ENCODE measurements around the gene TFAP2E.
"Not testable (repeated sequence)": the region's sequence is repeated elsewhere in the genome, so short reads cannot be mapped to it uniquely, and the experiment has no call there.

TFAP2E gene

DNA sequence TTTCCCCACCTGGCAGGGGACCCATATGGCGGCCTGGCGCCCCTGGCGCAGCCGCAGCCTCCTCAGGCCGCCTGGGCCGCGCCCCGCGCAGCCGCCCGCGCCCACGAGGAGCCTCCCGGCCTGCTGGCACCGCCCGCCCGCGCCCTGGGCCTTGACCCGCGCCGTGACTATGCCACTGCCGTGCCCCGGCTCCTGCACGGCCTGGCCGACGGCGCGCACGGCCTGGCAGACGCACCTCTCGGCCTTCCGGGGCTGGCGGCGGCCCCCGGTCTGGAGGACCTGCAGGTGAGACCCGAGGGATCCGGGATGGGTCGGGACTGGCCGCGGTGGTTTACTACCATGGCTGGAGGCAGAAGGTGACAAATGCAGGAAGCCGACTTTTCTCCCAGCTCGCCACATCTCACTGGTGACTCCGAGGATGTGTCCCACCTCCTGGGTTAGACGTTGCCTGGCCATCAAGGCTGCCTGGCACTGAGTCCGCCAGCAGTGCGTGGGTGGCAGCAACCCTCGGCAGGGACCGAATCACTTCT is 1.1 kb downstream of the TFAP2E start:
- no peak for DNase-seq (ENCODE audit: low read depth)

DNA sequence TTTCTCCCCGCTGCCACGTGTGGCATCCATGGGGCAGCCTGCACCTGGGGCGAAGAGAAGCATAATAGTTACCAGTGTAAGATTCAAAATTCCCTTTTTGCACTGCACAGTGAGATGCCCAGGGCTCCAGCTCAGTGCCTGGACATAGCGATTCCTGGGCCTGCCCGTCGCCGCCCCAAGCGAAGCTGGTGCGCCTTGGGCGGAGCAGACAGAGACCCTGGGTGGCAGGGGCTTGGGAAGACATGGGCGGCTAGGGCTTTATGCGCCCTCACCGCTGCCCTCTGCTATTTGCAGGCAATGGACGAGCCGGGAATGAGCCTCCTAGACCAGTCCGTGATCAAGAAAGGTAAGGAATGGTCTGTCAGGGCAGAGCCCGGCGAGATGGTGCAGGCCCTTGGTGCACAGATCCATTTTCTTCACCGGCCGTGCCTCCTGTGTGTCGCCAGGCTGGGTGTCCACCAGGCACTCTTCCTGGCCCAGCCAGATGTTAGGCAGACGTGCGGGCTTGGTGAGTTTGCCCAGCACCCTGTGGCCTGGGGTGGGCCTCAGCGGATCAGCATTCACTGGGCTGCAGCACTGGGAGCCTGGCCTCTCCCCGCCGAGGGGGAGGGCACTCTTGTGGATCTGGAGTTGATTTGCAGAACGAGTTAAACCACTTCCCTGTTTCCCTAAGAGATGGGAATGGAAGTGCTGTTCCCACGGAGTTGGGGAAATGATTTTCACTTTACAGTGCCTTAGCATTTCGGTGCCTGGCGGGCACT is 1.7 kb downstream of the TFAP2E start:
- DNase-seq (ENCODE audit: low read depth) = no peak

DNA sequence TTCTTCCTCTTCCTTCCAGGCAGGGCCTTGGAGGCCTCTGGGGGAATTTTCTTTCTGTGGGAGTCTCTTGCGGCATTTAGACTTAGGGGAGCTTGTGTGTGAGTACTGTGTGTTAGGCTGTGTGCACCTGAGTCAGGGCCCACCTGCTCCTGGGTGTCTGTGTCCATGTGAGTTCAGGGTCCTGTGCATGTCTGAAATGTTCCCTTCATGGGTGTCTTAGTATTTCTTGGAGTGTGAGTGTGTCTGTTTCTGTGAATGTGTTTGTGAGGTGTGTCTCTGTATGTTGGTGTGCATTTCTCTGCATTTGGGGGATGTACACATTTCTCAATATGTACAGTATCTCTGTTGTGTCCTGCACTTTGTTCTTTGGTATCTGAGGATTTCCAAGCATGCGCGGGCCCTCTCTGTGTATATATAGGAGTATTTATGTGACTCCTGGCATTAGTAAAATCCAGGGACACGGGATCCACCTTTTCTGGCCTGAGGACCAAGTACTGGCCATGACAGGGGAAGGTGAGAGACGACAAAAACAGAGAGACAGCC is 2.4 kb downstream of the TFAP2E start:
- no peak for DNase-seq (ENCODE audit: low read depth)

DNA sequence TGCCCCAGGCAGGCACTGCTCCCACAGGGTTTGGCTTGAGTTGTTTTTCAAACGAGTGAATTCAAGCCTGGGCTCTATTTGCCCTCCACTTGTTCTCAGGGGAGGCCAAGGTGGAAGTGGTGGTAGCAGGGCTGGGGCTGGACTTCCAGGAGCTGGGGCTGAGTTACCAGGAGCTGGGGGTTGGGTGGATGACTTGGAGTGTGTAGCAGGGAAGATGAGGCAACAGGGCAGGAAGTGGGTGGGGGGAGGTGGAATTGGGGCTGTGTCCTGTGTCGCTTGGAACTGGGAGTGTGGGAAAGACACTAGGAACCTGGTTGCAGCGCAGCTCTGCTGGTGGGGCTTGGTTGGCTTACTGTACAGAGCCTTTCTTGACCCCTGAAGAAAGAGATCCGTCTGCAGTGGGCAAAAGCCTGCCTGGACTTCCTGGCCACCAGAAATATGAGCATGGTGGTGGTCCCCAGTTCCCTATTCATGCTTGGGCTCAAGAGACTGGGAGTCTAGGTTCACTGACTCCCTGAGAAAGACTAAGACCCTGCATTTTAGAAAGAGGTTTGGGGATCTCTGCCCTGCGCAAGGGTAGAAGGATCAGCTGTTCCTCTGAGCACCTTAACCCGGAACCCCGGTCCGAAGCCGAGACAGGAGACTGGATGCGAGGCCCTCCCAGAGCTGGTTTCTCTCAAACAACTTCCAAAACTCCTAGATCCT is 3.1 kb downstream of the TFAP2E start:
- no peak for DNase-seq (ENCODE audit: low read depth)

DNA sequence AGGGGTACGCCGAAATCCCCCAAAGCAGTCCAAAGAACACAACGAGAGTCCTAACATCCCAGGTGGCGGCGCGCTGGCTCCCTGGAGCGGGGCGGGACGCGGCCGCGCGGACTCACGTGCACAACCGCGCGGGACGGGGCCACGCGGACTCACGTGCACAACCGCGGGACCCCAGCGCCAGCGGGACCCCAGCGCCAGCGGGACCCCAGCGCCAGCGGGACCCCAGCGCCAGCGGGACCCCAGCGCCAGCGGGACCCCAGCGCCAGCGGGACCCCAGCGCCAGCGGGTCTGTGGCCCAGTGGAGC is 3.6 kb downstream of the TFAP2E start:
- DNase-seq (ENCODE audit: low read depth) = not testable (repeated sequence)

DNA sequence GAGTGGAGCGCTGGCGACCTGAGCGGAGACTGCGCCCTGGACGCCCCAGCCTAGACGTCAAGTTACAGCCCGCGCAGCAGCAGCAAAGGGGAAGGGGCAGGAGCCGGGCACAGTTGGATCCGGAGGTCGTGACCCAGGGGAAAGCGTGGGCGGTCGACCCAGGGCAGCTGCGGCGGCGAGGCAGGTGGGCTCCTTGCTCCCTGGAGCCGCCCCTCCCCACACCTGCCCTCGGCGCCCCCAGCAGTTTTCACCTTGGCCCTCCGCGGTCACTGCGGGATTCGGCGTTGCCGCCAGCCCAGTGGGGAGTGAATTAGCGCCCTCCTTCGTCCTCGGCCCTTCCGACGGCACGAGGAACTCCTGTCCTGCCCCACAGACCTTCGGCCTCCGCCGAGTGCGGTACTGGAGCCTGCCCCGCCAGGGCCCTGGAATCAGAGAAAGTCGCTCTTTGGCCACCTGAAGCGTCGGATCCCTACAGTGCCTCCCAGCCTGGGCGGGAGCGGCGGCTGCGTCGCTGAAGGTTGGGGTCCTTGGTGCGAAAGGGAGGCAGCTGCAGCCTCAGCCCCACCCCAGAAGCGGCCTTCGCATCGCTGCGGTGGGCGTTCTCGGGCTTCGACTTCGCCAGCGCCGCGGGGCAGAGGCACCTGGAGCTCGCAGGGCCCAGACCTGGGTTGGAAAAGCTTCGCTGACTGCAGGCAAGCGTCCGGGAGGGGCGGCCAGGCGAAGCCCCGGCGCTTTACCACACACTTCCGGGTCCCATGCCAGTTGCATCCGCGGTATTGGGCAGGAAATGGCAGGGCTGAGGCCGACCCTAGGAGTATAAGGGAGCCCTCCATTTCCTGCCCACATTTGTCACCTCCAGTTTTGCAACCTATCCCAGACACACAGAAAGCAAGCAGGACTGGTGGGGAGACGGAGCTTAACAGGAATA is 4.2 kb downstream of the TFAP2E start:
- DNase-seq (ENCODE audit: low read depth) = no peak

DNA sequence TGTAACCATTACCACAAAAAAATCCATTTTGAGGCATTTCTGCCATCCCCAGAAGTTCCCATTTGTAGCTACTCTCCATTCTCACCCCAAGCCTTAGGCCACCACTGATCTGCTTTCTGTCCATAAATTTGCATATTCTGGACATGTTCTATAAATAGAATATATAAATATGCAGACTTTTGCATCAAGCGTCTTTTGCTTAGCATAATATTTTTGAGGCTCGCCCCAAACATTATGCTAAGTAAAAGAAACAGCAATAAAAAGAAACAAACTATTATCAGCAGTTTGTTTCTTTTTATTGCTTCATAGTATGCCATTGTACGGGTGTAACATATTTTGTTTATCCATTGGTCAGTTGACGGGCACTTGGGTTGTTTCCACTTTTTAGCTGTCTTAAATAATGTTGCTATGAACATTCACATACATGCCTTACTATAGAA is 7.9 kb downstream of the TFAP2E start:
- DNase-seq (ENCODE audit: low read depth) = no peak

DNA sequence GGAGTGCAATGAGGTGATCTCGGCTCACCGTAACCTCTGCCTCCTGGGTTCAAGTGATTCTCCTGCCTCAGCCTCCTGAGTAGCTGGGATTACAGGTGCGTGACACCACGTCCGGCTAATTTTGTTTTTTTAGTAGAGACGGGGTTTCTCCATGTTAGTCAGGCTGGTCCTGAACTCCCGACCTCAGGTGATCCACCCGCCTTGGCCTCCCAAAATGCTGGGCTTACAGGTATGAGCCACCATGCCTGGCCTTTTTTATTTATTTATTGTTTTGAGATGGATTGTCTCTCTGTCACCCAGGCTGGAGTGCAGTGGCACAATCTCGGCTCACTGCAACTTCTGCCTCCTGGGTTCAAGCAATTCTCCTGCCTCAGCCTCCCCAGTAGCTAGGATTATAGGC is 8.5 kb downstream of the TFAP2E start:
- not testable (repeated sequence) for DNase-seq (ENCODE audit: low read depth)

DNA sequence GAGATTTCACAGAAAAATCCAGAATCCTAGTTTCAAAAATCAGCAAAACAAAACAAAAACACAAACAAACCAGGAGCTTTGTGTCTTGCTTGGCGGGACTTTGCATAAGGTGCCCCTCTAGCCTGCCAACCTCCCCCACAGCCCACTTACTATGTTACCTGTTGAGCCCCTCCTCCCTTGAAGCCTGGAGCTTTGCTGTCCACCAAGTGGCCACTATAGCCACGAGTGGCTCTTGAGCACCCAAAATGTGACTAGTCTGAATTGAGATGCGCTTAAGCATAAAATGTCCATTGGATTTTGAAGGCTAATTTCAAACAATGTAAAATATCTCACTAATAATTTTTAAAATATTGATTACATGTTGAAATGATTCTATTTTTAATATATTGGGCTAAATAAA is 12.2 kb downstream of the TFAP2E start:
- DNase-seq (ENCODE audit: low read depth) = no peak

DNA sequence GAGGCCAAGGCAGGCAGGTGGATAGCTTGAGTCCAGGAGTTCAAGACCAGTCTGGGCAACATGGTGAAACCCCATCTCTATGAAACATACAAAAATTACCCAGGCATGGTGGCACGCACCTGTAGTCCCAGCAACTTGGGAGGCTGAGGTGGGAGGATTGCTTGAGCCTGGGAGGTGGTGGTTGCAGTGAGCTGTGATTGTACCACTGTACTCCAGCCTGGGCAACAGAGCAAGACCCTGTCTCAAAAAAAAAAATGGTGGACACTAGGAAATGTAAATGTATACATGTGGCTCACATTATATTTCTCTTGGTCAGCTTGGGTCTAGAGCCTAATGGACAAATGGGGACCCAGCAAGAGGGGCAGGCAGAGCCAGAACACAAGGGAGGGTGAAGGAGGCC is 12.7 kb downstream of the TFAP2E start:
- DNase-seq (ENCODE audit: low read depth) = not testable (repeated sequence)

DNA sequence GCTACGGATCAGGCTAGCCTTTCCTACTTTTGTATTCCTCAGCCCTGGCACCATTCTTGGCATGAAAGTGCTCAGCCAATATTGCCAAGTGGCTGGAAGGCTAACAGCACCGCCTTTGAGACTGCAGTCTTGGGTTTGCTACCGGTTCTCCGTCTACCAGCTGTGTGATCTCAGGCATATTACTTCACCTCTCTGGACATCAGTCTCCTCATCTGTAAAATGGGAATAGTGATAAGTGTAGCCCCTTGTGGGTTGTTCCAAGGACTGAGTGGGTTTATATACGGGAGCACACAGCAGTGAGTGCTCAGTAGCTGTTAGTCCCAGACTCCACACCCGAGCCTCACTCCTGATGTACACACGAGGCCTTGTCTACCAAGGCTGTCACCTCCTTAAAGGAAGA is 13.7 kb downstream of the TFAP2E start:
- DNase-seq (ENCODE audit: low read depth) = no peak

DNA sequence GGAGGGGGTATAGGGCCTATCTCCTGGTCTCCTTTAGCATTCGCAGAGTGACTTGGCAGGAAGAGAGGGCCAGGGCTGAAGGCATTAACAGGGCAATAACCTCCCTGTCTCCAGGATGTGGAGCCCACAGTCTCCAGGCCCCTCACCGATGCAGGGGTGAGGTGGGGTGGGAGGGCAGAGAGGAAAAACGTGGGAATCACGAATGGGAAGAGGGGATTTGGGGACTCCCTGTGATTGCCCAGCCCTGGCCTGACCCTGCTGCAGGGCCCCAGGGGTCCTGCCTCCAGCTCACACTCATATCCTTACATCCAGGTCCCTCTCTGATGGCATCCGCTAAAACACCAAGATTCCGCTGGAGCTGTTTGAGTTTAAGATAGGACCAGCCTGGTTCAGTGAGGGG is 14.6 kb downstream of the TFAP2E start:
- no peak for DNase-seq (ENCODE audit: low read depth)

DNA sequence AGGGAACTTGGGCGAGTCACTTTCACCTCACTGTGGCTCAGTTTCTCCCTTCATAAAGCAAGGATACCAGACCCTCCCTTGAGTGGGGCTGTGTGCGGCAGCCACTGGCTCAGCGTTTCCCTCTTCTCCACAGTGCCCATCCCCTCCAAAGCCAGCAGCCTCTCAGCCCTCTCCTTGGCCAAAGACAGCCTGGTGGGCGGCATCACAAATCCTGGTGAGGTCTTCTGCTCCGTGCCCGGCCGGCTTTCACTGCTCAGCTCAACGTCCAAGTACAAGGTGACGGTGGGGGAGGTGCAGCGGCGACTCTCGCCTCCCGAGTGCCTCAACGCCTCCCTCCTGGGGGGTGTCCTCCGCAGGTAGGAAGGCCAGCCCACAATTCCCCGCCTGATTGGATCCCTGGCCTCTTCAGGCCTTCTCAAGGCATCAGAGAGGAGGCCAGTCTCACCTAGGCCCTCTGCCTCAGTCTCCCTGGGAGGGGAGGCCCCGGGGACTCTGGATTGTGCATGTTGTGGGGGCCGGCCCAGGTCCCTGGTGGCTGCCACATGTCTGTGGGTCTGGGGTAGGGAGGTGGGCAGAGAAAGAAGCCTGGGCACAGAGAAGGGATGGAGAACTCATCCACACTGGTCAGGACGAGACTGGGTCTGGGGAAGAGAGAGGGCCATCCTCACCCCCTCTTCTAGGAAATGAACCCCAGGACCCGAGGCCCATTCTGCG is 15.2 kb downstream of the TFAP2E start:
- no peak for DNase-seq (ENCODE audit: low read depth)

DNA sequence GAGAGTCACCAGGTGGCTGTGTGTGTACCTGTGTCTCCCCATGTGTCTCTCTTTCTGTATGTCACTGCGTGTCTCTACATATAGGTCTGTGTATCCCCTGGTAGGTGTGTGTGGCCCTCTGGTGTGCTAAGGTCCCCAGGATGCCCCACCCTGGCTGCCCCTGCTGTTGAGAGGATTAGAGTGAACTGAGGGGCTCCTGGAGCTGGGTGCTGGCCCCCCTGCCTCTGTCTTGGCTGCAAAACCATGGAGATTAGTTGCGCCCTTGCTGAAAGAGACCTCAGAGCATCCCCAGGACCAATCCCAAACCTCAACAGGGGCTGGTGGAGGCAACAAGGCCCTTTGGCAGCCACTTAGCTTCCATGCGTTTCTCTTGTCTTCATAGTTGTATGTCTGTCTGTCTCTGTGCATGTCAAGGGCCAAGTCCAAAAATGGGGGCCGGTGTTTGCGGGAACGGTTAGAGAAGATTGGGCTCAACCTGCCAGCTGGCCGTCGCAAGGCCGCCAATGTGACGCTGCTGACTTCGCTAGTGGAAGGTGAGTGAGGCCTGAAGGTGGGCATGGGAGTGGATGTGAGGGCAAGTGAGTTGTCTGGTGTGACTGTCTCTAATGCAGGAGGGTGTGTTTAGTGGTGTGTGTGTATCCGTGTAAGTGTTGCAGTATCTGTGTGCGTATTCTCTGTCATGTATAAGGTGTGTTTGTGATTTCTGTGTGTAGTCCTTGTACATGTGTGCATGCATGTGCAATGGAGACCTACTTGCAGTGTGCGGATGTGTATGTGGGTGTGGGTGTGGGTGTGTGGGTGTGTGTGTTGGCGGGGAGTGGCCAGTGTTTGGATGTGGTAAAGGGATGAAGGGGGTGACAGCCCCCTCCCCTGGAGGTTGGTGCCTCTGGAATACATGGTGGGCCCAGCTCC is 16.7 kb downstream of the TFAP2E start:
- DNase-seq (ENCODE audit: low read depth) = no peak

DNA sequence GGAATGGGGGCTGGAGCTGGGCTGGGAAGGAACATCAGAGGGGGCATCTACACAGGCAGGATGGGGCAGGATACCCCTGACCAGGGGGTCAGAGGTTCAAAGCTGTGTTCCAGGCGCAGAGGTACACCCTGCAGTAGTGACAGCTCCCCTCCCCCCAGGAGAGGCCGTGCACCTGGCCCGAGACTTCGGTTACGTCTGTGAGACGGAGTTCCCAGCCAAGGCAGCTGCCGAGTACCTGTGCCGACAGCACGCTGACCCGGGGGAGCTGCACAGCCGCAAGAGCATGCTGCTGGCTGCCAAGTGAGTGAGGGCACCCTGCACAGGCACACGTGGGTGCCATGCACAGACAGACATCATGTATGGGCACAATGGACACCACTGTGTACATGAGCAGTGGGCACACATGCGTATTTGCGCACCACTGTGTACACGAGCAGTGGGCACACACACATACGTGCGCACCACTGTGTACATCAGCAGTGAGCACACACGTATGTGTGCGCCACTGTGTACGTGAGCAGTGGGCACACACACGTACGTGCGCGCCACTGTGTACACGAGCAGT is 17.4 kb downstream of the TFAP2E start:
- no peak for DNase-seq (ENCODE audit: low read depth)

DNA sequence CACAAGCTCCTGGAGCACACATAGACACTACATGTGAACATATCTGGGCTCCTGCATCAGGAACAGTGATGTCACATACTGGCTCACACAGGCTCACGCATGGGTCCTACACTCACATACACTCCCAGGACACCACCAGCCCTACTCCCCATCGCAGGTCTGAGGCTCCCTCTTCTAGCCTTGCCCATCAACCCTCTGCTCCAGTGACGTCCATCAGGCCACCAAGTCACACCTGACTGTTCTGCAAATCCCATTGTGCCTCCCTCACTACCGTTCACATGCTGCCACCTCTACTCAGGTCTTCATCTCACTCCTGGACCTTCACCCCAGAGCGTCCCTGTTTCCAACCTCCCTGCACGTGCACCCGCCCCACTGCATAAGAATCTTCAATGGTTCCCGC is 18.1 kb downstream of the TFAP2E start:
- DNase-seq (ENCODE audit: low read depth) = no peak

DNA sequence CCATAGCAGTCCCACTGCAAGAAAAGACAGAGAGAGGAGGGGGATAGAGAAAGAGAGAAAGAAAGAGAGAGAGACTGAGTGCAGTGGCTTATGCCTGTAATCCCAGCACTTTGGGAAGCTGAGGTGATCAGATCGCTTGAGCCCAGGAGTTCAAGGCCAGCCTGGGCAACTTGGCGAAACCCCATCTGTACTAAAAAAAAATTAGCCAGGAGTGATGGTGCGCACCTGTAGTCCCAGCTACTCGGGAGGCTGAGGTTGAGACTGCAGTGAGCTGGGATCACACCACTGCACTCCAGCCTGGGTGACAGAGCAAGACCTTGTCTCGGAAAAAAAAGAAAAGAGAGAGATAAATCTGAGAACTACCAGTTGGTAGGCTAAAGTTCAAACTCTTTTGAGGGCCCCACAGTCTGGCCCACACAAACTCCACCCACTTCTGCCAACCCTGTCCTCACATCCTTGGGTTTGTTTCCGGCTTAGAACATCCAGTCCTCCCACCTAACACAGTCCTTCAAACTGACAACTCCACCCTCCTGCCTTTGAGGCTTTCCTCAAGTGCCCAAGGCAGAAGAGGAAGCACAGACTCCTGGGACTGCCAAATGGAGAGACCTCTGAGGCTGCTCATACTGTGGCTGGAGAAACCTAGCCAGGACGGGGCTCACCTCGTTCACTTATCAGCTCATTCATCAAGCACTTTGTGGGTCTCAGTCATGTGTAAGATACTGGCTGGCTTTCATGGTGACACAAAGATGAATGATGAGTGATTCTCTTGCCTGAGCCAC is 20.1 kb downstream of the TFAP2E start:
- DNase-seq (ENCODE audit: low read depth) = no peak

DNA sequence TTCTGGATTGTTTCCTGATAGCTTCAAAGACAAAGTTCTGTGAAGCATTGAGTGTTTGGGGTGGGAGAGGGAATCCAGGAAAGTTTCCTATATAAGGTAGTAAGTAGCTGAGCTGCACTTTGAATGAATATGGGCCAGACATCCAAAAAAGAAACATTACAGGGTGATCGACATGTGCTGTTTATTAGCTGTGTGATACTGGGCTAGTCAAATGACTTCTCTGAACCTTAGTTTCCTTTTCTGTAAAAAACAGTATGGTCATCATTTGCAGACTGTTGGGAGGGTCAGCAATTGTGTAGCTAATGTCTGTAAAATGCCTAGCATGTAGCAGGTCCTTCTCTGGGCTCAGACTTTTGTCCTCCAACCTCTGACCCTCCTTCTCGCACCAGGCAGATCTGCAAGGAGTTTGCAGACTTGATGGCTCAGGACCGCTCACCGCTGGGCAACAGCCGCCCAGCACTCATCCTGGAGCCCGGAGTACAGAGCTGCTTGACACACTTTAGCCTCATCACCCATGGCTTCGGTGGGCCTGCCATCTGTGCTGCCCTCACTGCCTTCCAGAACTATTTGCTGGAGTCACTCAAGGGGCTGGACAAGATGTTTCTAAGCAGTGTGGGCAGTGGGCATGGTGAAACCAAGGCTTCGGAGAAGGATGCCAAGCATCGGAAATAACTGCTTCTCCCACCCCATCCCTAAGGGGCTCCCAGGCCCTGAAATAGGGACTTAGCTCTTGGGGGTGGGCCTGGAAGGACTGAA is 21.1 kb downstream of the TFAP2E start:
- no peak for DNase-seq (ENCODE audit: low read depth)

DNA sequence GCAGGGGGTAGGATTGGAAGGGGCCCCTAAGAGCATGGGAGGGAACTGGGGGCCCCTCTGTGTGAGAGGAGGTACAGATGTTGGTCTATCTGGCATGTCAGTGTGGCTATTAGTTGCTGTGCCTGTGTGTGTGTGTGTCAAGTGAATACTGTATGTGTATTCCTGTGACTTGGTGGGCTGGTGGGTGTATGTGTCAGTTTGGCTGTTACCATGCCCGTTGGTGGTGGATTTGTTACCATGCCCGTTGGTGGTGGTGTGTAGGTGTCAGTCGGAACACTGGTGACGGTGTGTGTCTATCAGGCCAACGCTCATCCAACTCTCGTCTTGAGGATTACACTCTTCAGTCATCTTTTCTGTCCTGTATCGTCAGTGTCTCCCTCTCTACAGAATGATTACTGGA is 22.6 kb downstream of the TFAP2E start:
- DNase-seq (ENCODE audit: low read depth) = no peak
